ENCODE data around the gene ILKAP.

DNA sequence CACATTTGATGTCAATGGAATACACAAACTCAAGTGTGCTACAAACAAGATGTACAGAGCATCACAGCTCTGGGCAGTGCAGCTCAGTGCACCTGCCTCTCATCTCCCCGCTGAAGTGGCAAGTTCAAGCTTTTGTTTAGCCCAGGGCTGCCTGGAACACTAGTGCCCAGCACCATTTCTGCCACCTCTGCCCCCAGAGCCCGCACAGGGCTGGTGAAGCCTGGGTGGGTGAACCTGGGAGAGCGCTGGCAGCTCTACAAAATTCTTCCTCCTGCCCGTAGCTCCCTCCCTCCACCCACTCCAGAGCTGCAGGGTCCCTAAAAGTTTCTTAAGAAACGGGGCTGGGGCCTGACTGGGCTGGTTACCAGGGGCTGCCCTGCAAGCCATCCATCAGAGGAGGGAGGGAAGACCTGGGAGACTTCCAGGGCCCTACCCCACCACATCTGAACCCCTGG, 34.8 kb upstream of the ILKAP start:
- no peak for TF ChIP-seq CTCF (conservative IDR thresholded peaks at IDR 0.05 in 1 of 2, IDR thresholded peaks at IDR 0.05 in 1 of 2; ENCODE audit: low read depth in 1 of 2, low read length in 2 of 2)
- TF ChIP-seq EZH2 (IDR thresholded peaks at IDR 0.05; ENCODE audit: low read length, missing control alignments), result no peak

Measured in fibroblast of lung (primary cell).